HG02970 (cell line): Measurements from ENCODE around the gene RPS6KA2.
"Not testable (repeated sequence)": the region's sequence is repeated elsewhere in the genome, so short reads cannot be mapped to it uniquely, and the experiment has no call there.

Experiments used
- ATAC-seq: cut with Tn5 transposase; IDR thresholded peaks from one replicate; pipeline ENCODE4 v1.9.1; 2021; ENCODE audit warnings: mild to moderate bottlenecking, moderate library complexity, moderate number of reproducible peaks; ENCODE audit not compliant: unreplicated experiment, low FRiP score

Gene RPS6KA2

DNA sequence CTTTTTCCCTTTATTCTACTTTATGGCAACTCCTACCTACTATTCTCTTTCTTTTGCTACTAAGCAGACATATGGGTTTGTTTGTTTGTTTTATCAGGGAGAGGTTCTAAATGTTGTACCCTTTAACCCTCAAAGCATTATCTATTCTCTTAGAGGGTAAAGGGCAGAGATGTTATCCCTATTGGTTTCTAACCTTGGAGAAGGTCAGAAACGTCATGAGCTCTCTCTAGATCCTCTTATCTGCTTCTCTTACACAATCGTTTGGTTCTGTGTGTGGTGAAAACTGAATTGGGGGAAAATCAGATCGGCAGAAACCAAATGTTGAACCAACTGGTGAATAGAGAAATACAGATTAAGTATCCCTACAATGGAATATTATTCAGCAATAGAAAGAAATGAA is 237.9 kb downstream of the RPS6KA2 start:
- ATAC-seq, result no peak

DNA sequence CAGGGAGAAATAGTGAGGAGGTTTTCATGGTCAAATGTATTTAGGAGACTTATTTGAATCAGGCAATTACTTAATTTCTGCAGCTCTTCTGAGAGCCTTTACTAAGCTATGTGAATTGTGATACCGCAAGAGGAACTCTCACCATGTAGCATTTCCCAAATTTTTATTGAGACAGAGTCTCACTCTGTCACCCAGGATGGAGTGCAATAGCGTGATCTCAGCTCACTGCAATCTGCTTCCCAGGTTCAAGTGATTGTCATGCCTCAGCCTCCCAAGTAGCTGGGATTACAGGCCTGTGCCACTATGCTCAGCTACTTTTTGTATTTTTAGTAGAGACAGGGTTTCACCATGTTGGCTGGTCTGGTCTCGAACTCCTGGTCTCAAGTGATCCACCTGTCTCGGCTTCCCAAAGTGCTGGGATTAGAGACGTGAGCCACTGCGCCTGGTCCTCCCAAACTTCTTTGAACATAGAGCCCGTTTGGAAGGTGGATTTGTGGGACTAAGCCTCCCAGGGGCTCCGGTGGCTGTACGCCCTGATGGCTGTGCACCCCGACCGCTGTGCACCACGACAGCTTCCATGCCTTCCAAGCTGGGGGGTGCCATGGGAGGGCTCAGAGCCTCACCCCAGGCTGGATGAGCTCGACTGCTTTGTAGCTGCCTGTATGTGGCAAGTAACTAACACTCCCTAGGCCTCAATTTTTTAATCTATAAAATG is 238.6 kb downstream of the RPS6KA2 start:
- no peak for ATAC-seq

DNA sequence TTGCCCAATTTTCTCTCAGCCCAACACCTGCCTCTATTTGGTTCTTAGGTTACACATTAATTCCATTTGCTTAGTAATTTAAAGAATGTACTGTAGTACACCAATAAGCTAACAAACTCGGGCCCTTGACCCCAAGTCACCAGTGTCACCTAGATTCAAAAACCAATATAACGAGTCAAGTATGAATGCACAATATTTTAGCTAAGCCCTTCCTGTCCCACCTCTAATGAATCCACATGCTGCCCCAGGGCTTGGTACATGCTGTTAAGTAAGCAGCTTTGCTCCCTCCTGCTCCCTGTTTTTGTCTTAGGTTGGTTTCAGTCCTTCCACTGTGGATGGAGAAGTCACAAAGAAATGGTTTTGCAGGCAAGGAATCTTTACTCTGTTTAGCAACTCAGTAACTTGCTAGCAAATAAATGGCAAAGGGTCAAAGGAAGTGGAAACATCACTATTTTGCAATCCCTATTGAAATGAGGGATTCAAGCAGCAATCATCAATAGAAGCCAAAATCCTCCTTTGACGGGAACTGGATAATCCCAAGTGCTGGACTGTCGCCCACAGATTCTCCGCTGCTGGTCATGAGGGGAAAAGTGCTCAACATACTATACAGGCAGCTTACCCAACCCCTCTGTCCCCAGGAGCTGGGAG is 239.3 kb downstream of the RPS6KA2 start:
- ATAC-seq, result no peak

DNA sequence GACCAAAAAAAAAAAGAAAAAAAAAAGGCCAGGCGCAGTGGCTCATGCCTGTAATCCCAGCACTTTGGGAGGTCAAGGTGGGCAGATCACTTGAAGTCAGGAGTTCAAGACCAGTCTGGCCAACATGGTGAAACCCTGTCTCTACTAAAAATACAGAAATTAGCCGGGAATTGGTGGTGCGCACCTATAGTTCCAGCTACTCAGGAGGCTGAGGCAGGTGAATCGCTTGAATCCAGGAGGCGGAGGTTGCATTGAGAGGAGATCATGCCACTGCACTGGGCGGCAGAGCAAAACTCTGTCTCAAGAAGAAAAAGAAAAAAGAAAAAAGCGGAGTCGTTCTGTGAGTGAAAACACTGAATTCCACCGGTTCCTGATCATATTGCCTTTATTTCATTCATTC is 240.0 kb downstream of the RPS6KA2 start:
- ATAC-seq, result not testable (repeated sequence)

DNA sequence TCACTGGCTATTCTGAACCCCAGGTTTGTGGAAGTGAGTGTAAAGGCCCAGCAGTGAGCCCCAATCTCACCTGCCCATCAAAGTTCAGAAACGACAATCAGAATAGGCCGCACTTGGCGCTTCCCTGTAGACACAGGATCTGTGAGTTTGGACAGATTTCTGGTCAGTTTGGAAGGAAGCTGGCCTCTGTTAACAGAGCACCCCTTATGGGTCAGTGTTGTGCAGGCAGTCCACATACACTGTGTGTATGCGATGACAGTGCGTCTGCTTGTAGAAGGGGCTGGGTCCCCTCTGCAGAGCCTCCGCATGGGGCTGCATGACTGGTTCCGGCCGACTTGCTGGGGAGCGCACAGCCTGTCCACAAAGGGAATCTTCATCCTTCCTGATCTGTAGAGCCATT is 240.9 kb downstream of the RPS6KA2 start:
- no peak for ATAC-seq

DNA sequence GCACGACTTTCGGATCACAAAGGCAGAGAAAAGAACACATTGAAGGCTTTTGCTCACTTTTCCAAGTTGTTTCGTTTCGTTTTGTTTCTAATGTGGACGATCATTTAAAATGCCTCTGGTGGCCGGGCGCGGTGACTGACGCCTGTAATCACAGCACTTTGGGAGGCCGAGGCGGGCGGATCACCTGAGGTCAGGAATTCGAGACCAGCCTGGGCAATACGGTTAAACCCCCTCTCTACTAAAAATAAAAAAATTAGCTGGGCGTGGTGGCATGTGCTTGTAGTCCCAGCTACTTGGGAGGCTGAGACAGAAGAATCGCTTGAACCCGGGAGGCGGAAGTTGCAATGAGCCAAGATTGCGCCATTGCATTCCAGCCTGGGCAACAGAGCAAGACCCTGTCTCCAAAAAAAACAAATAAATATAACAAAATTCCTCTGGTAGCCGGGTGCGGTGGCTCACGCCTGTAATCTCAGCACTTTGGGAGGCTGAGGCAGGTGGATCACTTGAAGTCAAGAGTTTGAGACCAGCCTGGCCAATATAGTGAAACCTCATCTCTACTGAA is 243.2 kb downstream of the RPS6KA2 start:
- ATAC-seq, result not testable (repeated sequence)

DNA sequence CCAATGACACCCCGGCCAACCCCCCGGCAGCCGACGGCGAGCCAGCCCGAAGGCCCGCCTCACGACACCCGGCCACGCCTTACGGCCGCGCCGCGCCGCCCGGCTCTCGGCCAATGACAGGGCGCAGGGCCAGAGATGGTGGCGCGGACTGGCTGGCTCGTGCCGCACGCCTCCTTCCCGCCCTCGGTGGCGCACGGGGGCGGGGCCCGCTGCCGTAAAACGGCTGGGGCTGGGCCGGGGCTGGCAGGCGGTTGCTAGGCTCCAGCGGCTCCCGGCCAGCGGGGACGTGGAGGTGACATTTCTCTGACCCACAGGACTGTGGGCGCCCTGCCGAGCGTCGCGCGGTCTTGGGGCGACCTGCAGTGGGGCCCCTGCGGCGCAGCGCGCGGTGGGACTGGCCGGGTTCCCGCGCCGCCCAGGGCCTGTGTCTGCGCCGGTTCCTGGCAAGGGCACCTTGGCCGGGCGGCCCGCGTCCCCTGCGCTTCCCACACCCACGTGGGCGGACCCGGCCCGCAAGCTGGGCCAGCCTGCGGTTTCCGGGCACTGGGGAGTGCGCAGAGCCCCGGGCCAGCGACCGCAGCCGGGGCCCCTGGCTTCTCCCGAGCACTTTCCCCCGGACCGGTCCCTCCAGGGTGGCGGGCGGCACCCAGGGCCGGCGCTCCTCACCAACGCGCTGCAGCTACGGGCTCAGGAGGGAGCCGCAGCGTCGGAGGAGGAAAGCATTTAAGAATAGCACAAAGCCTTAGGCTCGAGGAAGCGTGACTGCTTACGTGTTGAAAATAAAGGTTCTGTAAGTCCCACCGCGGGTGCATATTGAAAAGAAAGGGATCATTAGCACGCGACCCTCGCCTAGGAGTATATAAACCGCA is 243.9 kb downstream of the RPS6KA2 start, which contains the start of gene MPC1:
MPC1 (minus strand) TSS at position 8 of the 869 bp plus-strand sequence. CDS start 64 bp downstream, outside the sequence.
- peak; percentile 88 for ATAC-seq

DNA sequence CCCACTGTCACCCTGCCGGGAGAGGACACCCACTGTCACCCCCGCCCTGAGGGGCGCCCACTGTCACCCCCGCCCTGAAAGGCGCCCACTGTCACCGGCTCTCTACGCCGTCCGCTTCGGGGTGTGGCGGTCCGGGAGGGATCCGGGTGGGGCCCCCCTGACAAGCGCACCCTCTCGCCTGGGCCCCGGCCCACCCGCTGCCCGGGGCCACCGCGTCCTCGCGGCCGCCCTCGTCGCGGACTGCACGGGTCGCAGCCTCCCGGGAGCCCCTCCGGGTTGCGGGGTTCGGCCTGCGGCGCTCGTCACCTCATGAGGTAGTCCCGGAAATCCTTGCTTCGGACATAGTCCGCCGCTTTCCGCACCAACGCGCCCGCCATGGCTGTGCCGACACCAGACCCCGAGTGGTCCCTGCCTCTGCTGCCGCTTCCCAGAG is 244.5 kb downstream of the RPS6KA2 start:
- peak; percentile 12 for ATAC-seq

DNA sequence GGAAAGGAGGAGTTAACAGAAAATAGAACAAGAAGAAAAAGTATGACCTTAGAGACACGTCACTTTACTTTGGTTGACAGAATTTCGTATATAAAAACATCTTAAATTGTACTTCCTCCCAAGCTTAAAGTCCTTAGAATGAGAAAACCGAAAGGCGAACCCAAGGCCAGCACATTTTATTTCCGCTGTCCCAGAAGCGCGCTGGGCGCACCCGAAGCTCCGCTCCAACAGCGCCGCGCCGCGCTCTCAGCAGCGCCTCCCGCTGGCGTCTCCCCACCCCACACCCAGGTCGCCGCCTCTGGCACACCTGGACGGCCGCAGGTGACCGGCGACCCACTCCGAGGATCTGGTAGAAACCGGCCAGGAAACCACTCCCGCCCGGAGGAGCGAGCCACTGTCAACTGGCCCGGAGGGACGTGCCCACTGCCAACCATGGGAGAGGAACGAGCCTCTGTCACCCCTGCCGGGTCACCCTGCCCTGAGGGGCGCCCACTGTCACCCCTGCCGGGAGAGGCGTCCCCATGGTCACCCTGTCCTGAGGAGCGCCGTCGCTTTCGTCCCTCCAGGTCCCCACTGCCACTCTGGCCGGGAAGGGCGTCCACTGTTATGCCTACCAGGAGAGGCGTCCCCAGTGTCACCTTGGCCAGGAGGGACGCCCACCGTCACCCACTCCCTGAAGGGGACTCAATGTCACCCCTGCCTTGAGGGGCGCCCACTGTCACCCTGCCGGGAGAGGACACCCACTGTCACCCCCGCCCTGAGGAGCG is 245.1 kb downstream of the RPS6KA2 start:
- ATAC-seq, result peak; percentile 38

DNA sequence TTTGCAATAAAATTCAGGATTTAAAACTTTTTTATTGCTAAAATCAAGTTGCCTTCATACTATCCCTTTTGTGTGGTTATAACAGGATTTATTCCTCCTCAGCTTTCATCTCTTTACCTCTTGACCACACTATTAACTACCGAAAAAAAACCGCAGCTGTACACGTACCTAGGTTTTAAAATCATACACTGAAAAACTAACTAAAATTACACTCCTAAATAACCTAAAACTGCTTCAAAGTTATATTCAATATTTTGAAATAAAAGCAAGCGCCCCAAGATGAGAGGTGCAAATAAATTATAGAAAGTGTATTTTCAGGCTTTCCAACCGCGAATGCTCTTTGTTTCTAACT is 245.7 kb downstream of the RPS6KA2 start:
- no peak for ATAC-seq

DNA sequence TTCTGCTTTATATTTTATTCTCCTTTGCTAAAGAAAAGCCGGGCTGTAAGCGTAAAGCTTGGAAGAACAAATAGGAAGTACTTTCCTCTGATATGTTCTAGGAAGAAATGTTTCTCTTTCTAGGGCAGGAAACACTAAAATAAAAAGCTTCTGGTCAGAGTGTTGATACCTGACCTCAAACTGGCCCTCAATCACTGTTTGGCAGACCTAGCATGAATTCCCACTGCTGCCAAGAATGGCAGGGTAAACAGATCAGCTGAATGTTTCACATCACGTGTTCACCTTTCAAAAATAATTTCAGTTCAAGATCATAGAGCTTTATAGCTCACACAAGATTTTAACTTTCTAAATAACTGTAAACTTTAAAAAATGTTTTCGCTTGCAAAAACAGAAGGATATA is 247.3 kb downstream of the RPS6KA2 start:
- no peak for ATAC-seq

DNA sequence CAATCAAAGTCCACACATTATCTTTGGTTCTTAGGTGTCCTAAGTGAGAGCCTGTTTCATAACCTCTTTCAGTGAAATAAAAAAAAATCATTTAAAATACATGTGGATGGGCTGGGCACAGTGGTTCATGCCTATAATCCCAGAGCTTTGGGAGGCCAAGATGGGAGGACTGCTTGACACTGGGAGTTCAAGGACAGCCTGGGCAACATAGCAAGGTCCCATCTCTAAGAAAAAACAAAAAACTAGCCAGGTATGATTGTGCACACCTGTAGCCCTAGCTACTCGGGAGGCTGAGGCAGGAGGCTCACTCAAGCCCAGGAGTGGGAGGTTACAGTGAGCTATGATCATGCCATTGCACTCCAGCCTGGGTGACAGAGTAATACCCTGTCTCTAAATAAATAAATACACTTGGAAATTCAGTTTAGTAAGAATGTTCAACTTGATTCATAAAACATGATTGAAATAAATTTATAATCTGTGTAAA is 247.9 kb downstream of the RPS6KA2 start:
- ATAC-seq, result no peak

DNA sequence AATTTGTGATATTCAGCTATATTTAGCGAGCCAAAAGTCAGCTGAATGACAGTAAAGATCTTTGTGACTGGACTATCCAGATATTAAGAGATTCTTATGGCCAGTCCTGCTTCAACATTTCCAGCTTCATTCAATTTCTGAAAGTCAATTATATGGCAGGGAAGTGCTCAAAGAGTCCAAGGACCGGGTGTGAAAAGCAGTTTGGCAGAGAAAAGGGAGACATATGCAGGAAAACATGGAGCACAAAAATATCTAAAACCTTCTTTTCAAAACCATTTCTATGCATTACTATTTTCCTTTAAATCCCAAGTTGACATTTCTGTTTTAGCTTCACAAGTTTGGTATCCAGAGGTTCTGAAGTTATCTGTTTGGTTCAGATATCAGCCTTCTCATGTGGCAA is 249.3 kb downstream of the RPS6KA2 start:
- no peak for ATAC-seq

DNA sequence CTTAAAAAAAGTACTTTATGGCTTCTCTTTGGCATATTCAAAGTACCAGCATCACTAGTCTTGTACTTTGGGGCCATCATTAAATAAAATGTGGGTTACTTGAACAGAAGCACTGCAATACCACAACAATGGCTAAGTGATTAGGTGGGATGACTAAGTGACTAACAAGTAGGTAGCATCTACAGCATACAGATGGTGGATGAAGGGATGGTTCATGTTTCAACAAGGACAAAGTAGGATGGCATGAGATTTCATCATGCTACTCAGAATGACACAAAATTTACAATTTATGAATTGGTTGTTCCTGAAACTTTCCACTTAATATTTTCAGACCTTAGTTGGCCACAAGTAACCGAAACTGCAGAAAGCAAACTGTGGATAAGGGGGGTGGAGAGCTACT is 252.0 kb downstream of the RPS6KA2 start:
- ATAC-seq, result no peak

DNA sequence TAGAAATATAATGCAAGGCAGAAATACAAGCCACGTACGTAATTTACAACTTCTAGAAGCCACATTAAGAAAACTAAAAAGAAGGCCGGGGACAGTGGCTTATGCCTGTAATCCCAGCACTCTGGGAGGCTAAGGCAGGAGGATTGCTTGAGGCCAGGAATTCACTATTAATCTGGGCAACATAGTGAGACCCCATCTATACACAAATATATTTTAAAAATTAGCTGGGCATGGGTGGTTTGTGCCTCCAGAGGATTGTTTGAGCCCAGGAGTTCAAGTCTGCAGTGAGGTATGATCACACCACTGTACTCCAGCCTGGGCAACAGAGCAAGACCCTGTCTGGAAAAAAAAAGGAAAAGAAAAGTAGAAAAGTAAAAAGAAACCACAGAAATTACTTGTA is 256.6 kb downstream of the RPS6KA2 start:
- no peak for ATAC-seq

DNA sequence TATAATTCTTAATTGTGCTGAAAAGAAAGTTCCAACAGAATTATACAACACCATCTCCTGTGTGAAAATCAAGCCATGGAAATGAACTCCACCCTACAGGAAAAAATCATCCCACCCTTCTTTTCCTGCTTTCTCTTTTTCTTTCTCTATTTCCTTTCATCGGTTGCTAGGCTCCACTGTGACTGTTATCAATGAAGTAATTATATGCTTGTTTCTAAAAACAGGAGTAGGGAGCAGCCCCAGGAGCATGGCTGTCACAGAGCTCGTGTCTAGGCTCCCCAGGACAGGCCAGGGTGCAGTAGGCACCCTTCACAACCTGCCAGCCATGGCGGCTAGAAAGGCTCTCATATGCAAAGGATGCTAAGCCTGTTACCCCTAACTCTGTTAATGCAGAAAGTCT is 257.3 kb downstream of the RPS6KA2 start:
- ATAC-seq, result no peak

DNA sequence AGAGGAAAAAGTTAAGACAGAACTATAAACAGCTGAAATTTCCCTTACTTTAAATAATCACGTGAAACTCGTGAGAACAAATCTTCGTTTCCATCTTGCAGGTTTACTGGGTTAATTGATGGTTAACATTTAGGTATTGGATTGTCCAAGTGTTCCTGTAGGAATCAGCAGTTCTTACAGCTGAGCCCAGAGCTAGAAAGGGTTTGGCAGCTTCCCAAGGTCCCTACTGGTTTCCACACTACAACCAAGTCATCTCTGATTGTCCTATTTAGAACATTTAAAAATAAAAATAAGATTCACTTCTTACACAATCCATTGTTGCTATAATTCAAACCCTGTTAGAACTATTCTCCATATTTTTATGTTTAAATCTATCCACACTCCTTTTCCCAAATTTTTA is 260.1 kb downstream of the RPS6KA2 start:
- no peak for ATAC-seq

DNA sequence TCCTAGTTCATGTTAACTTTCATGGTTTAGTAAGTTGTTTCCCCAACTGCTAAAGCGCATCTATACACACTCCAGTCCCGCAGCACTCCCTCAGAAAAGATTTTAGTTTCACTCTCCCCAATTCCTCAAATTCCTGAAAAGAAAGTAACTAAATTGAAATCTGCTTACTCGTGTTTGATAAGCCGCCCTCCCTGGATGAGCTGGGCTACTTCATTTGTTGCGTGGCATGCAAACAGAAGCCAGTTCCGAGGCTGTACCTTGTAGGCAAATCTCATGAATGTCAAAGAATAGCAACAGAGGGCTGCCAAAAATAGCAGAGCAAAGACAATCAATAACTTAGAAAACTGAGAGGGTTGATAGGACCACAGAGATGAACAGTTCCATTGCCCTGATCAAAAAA is 261.2 kb downstream of the RPS6KA2 start:
- ATAC-seq, result no peak

DNA sequence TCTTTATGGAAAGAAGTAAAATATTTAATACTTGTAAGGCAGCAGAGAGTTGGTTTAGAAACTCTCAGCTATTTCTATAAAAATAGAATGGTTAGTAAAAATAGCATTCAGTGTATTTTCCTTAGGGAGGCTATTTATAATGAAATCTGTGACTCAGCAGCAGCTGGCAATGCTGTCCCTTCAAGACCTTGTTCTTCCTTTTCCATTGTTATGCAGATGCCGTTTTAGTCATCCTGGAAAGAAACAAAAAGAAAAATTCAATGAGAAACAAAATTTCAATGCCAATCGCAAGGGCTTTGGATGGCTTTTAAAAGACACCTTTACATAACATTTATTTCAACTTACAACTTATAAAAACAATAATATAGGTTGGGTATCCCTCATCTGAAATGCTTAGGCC is 261.8 kb downstream of the RPS6KA2 start:
- ATAC-seq, result no peak

DNA sequence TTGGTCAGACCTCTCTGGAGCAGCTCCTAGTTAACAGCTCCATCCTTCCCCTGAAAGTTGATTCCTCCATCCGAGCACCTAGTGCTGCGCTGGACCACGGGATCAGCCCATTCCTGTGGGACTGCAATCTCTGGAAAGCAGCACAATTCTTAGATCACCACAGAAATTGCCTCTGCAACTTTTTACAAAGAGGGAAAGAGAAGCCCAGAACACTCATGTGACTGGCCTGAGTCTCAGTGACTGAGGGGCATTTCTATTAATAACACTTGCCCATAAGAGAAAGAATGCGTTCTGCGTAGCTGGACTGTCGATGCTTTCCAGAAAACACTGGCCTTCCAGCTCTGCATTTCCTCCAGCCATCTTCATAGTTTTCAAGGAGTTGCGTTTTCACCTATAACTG is 262.6 kb downstream of the RPS6KA2 start:
- ATAC-seq, result no peak
